HG02571 (cell line): ENCODE results near the gene CPB2.

Experiments
- ATAC-seq: cut with Tn5 transposase; IDR thresholded peaks from one replicate; pipeline ENCODE4 v1.9.1; 2021; ENCODE audit warnings: mild to moderate bottlenecking, moderate library complexity; ENCODE audit not compliant: unreplicated experiment

The CPB2 gene

DNA sequence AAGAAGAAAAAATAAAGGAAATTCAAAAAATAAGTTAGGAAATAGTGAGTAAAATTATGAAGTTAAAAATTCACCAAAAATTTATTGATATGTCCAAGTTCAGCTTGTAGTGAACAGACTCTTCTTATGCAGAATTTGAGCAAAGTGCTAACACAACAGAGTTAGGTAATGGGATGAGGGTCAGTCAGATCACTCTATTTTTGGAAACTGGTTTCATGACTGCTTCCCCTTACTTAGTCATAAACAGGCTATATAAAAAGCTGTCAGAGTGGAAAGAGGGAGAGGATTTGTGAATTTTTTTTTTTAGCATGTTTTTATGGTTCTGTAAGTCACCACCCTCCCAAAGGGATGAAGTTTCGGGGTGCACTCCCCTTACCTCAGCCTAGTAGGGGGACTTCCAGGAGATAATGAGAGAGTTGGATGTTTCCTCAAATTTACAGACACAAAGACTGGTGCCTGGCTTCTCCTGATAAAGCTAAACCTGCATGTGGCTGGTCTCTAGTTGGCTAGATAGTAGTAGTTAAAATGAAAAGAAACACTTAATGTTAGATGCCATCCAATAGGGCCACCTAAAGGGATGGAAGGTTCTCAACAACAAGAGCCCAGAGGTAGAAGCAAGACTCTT lies 4.5 kb downstream of the CPB2 start:
- ATAC-seq = no peak

DNA sequence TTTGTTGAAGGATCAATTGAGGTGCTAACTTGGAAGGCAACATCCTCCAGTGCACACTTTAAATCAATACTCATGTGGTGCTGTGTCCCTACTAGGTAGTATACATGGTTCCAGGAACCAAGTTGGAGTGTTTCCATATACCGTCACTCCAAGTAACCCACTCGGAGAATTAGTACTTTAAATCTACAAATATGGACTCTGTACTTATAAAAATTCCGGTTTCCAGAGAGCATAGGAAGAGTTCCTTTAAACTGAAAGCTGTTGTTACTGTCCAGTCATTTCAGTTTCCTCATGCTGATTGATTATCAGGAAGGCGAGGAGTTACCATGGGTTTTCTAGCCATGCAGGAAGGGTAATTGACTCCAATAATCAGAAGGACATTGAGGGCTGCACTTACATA lies 7.2 kb downstream of the CPB2 start:
- ATAC-seq = no peak

DNA sequence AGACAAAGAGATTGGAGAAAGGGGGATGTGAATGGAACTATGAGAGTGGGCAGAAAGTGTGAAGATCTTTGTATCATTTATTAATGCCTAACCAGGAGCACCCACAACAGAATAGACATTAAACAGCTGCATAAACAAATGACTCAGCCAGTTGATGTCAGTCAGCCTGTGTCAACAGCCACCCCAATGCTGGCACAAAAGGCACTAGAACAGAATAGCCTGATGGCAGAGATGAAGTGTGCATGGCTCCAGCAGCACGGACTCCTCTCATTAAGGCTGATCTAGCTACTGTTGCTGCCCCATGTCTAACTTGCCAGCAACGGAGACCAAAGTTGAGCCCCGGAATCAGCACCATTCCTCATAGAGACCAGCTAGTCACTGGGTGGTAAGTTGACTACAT lies 7.8 kb downstream of the CPB2 start:
- no peak for ATAC-seq

DNA sequence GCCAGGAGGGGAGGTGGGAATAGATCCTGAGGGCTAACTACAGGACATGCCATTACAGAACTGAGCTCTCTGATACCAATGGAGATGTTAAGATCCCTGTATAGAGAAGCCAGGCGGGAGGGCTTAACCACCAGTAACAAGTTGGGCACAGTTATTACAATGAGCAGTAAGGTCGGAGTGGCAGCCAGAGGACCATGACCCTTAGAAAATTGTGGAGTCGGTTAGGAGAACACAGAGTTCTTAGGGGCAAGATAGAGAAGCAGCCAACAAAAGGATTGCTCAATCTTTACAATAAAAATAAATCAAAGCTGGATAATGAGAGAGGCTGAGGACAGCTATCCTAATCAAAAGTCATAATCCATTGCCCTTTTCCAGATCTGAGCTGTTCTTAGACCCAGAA lies 10.4 kb downstream of the CPB2 start:
- ATAC-seq = no peak

- ATAC-seq = no peak
Observed at GRCh38 chr13:46088821-46089562, 15.8 kb downstream of the CPB2 start.

GRCh38 chr13:46087481-46087880 lies 17.4 kb downstream of the CPB2 start:
- ATAC-seq = no peak

DNA sequence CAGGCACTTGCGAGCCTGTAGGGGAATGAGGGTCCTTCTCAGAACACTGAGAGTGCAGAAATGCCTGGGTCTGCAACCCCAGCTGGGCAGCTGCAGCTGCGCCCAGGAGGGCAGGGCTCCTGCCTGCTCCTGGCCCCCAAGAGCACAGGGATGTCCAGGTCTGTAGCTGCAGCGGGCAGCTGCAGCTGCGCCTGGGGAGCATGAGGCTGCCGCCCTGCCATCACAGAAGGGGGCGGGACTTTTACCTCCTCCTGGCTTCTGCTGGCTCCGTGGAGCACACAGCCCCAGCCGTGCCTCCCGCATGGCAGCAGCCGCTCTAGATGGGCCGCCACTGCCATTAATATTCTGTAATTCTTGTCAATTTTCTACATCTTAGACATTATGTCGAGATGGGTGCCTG lies 17.8 kb downstream of the CPB2 start:
- ATAC-seq = no peak

- ATAC-seq = no peak
Observed at GRCh38 chr13:46086421-46086922, 18.4 kb downstream of the CPB2 start.

GRCh38 chr13:46085737-46086136 lies 19.1 kb downstream of the CPB2 start:
- ATAC-seq = no peak

DNA sequence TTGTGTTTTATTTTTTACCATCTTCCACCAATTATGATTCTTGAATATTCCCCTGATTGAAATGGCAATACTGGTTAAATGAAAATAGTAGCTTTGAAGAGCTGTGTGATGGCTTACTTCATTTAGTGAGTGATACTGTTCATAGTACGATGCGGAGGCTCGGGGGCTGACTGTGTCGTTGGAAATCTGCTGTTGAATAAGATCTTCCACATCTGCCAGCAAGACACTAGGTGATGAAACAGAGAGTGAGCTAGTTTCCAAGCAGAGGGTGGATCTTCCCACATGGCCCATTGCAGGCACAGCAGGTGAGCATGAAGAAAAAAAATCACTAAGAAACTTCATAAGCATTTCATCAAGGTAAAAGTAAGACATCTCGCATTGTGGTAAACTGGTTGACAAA lies 22.5 kb downstream of the CPB2 start:
- no peak for ATAC-seq

DNA sequence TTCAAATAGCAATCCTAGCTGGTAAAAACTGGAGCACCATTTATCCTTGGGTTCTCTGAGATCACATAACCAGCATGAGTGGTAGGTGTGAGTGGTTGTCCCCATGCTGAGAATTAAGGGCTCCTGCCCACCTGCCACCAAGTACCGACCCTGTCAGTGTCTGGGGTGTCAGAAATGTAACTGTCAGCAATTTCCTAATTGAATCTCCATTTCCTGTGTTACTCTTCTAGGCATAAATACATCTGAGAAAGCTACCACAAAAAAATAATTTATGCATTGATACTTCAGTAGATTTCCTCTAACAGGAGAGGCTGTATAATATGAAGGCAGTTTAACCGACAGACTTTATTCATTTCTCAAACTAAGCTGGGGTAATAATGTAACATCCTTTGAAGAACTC lies 25.1 kb downstream of the CPB2 start:
- ATAC-seq = no peak

- ATAC-seq = no peak
Observed at GRCh38 chr13:46077265-46077664, 27.6 kb downstream of the CPB2 start.

GRCh38 chr13:46076827-46077226 lies 28.0 kb downstream of the CPB2 start:
- no peak for ATAC-seq

GRCh38 chr13:46075811-46076210 lies 29.0 kb downstream of the CPB2 start:
- ATAC-seq = no peak

- ATAC-seq = peak; percentile 89
Observed at GRCh38 chr13:46071590-46072249, 33.1 kb downstream of the CPB2 start.

DNA sequence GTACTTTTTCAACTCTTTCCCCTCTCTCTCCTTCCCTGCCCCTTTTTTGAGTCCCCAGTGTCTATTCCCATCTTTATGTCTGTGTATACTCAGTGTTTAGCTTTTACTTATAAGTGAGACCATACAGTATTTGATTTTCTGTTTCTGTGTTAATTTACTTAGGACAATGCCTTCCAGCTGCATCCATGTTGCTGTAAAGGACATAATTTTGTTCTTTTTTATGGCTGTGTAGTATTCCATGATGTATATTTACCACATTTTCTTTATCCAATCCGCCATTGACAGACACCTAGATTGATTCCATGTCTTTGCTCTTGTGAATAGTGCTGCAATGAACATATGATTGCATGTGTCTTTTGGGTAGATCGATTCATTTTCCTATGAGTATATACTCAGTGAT lies 41.5 kb downstream of the CPB2 start:
- no peak for ATAC-seq

GRCh38 chr13:46062185-46062584 lies 42.6 kb downstream of the CPB2 start:
- no peak for ATAC-seq

DNA sequence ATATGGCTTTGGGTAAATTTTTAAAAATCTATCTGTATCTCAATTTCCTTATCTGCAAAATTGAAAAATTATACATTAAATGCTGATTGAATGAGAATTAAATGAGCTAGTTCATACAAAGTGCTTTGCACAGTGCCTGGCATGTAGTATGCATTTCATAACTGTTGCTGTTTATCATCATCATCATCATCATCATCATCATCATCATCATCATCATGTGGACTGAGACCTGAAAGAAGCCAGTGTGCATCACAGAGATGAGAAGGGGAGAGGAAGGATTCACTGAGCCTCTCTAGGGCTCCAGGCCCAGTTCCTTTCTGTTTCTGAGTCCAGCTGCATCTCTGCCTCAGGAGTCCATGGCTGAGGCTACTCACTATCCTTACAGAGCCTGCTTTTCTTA lies 45.4 kb downstream of the CPB2 start:
- no peak for ATAC-seq

DNA sequence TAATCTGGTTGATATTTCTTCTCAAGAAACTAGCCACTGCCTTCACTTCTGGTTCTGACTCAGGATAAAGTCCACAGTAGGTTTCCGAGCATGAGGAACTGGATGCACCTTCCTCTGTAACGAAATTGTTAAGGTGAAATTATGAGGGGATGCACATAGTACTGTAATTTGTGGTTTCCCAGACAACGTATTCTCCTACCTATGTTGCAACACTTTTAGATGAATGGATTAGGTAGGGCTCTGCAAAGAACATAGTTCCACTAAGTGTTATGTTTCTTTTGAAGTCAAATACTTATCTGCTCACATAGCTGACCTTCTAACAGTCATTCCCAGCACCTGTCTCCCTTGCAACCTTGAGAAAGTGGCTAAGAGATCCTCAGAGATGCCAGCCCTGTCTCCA lies 46.6 kb downstream of the CPB2 start:
- ATAC-seq = no peak

DNA sequence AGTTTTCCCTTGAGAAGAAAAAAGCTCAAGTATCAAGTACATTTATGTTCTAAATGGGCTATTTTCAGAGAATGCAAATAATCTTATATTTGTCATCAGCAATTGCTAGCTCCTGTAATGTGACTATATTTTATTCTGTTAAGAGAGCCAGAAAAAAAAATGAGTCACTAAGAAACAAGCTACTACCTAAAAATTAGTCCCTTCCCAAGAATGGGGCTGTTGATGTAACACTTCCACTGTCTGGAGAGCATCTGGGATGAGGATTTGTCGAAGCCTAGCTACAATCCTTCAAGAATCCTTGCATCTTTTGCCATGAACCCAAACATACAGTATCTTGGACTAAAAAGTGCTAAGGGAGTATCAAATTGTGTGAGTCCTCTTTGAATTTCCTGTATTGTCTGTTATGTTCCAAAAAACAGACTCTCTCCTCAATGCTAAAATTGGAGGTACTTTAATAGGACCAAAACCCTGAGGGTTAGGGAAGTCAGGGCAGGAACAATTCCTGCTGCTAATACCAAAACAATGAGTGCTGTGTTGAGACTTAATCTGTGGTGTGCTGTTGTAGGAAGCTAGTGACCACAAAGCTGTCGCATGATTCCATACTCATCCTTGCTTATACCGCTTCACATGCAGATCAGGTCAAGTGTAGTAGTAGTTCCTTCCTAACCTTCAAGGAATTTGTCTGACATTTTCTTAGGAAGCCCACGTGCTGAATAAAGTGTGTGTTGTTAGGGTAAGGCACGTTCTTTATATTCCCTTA lies 47.4 kb downstream of the CPB2 start:
- no peak for ATAC-seq
